AG04450 (cell line): Measurements from ENCODE around the gene ACTR5. TPM values are rescaled to one million over a fixed set of nuclear protein-coding genes. Genes with fewer than 3 reads are reported as not detected.

Experiments used
- CTCF ChIA-PET: fragments of 300-600, 350-600 bp; formaldehyde crosslinking; extraction: SDS; loops from one replicate; lab custom pipeline; 2022; ENCODE audit warnings: antibody characterized with exemption, inconsistent platforms; lab: Charles Lee
- POLR2A ChIA-PET: fragments of 350-600 bp; formaldehyde crosslinking; extraction: SDS; loops from one replicate; lab custom pipeline; 2021; ENCODE audit warnings: antibody characterized with exemption, inconsistent platforms; lab: Yijun Ruan, JAX
- DNase-seq: peaks from one replicate; pipeline ENCODE4 v3.0.0-alpha.2; 2011; ENCODE audit warnings: low read depth, low spot score
- H3K27ac ChIP-seq: one replicate; pipeline ENCODE4 v1.5.1; 2012; ENCODE audit warnings: low read depth, low read length, control low read depth
- H3K27me3 ChIP-seq: one replicate; pipeline ENCODE4 v1.6.0; 2012; ENCODE audit warnings: low read length; ENCODE audit not compliant: control insufficient read depth, insufficient read depth
- H3K4me3 ChIP-seq: 2 replicates; pipeline ENCODE4 v1.5.1; 2011; ENCODE audit warnings: mild to moderate bottlenecking, low read depth, low read length, control low read depth
- H3K9me3 ChIP-seq: 2 replicates; pipeline ENCODE4 v1.5.1; 2012; ENCODE audit warnings: low read length; ENCODE audit not compliant: control insufficient read depth, insufficient read depth
- polyA plus RNA-seq: library from polyadenylated mRNA; depleted of rRNA; stranded (reverse); fragments of >200 nt; gene quantifications from 2 replicates; pipeline ENCODE4 v1.2.3, GENCODE V29; 2011; rRNA removed
- small RNA-seq: library from RNA; depleted of rRNA; stranded (forward); fragments of <200 nt; gene quantifications from one replicate; pipeline ENCODE3, GENCODE V24; 2012; ENCODE audit warnings: low read depth; ENCODE audit not compliant: insufficient read length
- TF ChIP-seq, protein P1 (sequence below): IDR thresholded peaks from 2 replicates; pipeline ENCODE4 v1.5.1; 2011; ENCODE audit warnings: low read depth, low read length, control low read depth, inconsistent platforms

Gene ACTR5
- polyA plus RNA-seq, 1 experiment, result 6.1 TPM

DNA sequence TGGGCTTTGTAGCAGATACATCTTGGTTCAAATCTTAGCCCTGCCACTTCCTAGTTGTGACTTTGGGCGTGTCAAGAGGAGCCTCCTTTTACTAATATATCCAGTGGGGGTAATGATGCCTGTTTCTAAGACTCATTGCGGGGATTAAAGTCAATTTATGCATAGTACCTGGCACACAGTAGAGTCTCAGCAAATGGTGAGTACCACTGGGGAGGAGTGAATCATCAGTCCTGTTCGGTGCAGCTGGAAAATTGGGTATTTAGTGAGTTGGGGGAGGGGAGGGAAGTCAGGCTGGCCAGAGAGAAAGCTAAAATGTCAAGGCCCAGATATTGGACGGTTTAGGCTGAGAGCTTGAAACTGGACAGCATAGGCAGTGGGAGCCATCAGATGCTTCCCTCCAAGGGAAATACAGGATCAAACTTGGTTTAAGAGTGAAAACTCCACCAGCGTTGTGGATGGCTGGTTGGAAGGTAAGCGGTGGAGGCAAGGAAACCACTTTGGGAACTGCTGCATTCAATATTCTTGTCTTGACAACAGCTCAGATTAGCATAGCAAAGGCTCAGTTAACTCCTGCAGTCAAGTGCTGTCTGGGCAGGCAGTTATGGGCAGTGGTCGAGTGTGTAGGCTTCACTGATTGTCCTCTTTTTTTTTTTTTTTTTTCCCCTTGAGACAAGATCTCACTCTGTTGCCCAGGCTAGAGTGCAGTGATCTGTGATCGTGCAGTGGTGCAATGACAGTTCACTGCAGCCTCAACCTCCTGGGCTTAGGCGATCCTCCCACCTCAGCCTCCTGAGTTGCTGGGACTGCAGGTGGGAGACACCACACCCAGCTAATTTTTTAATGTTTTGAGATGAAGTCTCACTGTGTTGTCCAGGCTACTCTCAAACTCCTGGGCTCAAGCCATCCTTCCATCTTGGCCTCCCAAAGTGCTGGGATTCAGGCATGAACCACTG, 70.1 kb downstream of the ACTR5 start:
- CTCF ChIA-PET, result no interaction called here

More for the DNA sequence above, 70.1 kb downstream of the ACTR5 start:
- Histone ChIP-seq H3K27ac (no peak overlapping the region), H3K4me3 (no peak overlapping the region), H3K9me3 (no peaks in the 10 kb centered on the region), H3K27me3 (peaks cover 4% of the 10 kb centered on the region)
- DNase-seq, result no peak
- TF ChIP-seq, protein P1, sequence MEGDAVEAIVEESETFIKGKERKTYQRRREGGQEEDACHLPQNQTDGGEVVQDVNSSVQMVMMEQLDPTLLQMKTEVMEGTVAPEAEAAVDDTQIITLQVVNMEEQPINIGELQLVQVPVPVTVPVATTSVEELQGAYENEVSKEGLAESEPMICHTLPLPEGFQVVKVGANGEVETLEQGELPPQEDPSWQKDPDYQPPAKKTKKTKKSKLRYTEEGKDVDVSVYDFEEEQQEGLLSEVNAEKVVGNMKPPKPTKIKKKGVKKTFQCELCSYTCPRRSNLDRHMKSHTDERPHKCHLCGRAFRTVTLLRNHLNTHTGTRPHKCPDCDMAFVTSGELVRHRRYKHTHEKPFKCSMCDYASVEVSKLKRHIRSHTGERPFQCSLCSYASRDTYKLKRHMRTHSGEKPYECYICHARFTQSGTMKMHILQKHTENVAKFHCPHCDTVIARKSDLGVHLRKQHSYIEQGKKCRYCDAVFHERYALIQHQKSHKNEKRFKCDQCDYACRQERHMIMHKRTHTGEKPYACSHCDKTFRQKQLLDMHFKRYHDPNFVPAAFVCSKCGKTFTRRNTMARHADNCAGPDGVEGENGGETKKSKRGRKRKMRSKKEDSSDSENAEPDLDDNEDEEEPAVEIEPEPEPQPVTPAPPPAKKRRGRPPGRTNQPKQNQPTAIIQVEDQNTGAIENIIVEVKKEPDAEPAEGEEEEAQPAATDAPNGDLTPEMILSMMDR, result no peak
- POLR2A ChIA-PET, result no interaction called here

Small RNA genes lying within 50 kb of the gene (small RNA-seq; reads per million reads assigned to genes)
- not detected for gene RF00017

Other genes with a start within 250 kb of the ACTR5 start
- not detected in 2 replicates for gene ADIG, start 167.3 kb upstream of the ACTR5 start, polyA plus RNA-seq
- gene ARHGAP40, start 146.7 kb upstream of the ACTR5 start, polyA plus RNA-seq, result not detected in 2 replicates
- gene SLC32A1, start 24.0 kb upstream of the ACTR5 start, polyA plus RNA-seq, result not detected in 2 replicates
- gene PPP1R16B, start 57.2 kb downstream of the ACTR5 start, polyA plus RNA-seq, result not detected in 2 replicates
- gene FAM83D, start 178.0 kb downstream of the ACTR5 start, polyA plus RNA-seq, result 10.5 and 14.9 TPM in 2 replicates
- 13.5 and 14.4 TPM in 2 replicates for gene DHX35, start 213.9 kb downstream of the ACTR5 start, polyA plus RNA-seq